ENCODE data around the gene MAP7D3.
"Not testable (repeated sequence)": the region's sequence is repeated elsewhere in the genome, so short reads cannot be mapped to it uniquely, and the experiment has no call there.

The MAP7D3 gene, protein sequence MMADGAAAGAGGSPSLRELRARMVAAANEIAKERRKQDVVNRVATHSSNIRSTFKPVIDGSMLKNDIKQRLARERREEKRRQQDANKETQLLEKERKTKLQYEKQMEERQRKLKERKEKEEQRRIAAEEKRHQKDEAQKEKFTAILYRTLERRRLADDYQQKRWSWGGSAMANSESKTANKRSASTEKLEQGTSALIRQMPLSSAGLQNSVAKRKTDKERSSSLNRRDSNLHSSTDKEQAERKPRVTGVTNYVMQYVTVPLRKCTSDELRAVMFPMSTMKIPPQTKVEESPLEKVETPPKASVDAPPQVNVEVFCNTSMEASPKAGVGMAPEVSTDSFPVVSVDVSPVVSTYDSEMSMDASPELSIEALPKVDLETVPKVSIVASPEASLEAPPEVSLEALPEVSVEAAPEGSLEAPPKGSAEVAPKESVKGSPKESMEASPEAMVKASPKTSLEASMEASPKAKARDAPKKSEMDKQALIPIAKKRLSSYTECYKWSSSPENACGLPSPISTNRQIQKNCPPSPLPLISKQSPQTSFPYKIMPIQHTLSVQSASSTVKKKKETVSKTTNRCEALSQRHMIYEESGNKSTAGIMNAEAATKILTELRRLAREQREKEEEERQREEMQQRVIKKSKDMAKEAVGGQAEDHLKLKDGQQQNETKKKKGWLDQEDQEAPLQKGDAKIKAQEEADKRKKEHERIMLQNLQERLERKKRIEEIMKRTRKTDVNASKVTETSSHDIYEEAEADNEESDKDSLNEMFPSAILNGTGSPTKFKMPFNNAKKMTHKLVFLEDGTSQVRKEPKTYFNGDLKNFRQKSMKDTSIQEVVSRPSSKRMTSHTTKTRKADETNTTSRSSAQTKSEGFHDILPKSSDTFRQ

DNA sequence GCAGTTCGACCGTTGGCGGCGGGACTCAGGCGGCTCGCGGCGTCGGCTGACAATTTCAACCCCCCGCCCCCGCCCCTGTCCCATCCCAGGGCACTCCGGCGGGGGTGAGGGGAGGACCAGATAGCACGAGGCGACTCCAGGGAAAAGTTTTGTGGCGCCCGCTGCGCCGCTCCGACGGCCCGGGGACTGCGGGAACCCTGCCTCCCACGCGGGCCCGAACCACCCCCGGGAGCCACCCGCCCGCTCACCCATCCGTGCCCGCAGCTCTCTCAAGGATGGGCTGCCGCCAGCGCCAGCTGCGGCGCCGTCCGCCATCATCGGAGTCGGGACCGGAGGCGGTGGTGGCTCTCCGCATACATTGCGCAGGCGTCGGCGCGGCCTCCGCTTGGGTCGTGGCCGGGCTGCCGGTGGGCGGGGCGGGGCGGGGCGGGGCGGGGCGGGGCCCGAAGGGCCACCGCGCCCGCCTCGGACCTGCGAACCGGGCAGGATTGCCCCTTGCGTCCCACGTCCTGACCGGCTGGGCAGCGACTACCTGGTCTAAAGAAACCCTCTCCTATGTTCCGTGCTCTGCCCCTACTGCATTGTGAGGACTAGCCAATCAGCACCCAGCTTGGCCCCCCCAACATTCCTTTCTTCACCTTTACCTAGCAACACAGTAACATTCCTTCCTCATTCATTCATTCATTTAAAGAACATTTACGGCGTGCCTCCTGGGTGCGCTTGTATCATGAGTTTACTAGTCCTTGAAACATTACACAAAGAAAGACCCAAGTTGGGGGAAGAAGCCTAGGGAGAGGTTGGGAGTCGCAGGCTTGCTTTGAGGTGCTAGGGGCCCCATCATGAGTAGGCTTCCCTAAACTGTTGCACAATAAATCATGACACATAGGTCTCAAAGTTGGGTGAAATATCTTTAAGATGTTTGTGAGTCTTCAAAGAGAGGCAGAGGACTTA lies at the start of gene MAP7D3:
Gene MAP7D3 (minus strand): TSS at position 360 of the 951 bp plus-strand sequence. CDS start 42 bp downstream, at position 318.
- DNase-seq: peak; percentile 67

DNA sequence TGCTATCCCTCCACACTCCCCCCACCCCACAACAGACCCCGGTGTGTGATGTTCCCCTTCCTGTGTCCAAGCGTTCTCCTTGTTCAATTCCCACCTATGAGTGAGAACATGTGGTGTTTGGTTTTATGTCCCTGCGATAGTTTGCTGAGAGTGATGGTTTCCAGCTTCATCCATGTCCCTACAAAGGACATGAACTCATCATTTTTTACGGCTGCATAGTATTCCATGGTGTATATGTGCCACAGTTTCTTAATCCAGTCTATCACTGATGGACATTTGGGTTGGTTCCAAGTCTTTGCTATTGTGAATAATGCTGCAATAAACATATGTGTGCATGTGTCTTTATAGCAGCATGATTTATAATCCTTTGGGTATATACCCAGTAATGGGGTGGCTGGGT lies 49.5 kb upstream of the MAP7D3 start, which contains the start of gene ADGRG4:
Gene ADGRG4 (plus strand): TSS at position 243 of the 400 bp plus-strand sequence. CDS start 7,815 bp downstream, outside the sequence.
- DNase-seq: not testable (repeated sequence)

DNA sequence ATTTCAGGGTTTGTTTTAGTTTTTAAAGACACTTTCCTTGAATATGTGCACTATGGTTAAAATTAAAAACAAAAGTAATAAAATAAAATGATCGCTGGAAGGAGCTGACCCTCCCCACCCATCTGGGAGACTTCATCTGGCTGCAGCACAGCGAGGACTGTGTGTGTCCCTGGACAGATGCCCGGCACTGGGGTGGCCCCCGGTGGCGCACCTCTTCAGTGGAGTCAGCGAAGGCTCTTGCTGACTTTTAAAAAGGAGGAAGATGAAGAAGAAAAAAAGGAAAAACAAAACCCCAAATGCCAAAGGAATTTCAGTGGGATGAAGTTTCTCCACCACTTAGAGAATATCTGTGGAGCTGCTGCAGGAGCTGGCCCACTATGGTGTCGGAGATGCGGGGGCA lies 44.2 kb upstream of the MAP7D3 start:
- DNase-seq: no peak

DNA sequence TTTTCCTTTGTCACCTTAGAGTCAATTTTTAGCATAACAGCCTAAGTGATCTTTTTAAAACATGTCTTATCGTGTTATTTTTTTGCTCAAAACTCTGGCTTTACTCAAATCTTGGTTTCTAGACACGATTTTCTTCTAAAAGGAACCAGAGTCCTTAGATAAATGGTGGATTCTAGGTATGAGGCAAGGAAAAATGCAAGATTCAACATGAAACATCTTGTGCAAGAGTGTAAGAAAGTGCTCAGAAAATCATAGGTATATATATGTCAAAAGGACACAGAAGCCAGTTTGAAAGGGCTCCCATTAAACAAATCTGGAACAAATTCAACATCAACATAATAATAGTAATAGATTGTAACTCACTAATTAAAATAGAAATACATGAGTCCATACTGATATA lies 41.5 kb upstream of the MAP7D3 start:
- no peak for DNase-seq

DNA sequence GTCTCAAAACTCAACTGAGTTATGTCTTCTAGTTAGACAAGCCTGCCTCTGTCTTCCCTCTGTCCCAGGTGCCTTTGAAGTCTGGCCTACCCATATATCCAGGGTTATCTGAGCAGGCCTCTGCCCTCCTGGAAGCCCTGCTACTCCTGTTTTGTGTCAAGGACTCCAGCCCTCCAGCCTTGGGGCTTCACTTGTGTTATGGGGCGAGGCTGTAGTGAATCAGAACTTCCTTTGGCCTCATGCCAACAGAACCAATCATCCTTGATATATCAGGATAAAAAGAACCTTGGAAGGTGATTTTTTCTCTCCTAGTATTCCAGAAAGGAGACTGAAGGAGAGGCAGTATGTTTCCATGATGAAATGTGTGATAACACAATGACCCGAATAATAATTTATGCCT lies 40.6 kb upstream of the MAP7D3 start:
- DNase-seq: no peak

DNA sequence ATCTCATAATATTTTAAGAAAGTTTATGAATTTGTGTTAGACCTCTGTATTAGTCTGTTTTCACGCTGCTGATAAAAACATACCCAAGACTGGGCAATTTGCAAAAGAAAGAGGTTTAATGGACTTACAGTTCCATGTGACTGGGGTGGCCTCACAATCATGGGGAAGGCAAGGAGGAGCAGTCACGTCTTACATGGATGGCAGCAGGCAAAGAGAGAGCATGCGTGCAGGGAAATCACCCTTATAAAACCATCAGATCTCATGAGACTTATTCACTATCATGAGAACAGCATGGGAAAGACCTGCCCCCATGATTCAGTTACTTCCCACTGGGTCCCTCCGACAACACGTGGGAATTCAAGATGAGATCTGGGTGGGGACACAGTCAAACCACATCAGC lies 35.2 kb upstream of the MAP7D3 start:
- not testable (repeated sequence) for DNase-seq

DNA sequence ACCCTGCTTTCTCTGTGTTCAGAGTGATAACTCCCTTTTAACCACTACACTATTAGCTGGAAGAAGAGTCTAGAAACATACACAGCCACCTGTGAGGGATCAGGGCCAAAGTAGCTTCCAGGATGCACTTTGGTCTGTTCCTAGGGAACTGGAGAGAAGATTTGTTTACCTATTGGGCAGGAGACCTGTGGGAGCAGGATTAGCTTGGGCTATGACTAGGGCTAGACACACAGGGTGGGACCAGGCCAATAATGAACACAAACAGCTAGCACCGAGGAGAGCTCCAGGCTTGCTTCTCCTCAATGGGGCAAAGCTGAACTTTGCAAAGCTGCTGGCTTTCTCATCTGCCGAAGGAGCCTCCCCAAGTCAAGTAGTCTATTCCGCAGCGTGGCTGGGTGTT lies 24.4 kb upstream of the MAP7D3 start:
- DNase-seq: no peak

DNA sequence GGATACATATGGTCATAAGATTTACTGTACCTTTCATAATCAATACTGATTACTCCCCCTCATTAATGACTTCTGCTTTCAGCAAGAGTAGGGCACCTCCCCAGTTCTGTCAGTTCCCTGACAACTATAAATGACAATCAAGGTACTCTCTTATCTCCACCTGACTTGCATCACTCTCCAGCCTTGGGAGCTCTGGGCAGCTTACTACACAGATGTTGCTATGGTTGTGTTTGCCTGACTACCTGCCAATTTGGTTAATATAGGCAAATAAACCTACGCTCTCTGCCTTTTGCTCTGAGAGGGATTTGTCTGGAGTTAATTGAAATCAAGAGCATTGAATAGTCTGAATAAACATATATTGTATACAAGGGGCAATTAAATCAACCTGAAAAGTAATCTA lies 22.8 kb upstream of the MAP7D3 start:
- DNase-seq: no peak

DNA sequence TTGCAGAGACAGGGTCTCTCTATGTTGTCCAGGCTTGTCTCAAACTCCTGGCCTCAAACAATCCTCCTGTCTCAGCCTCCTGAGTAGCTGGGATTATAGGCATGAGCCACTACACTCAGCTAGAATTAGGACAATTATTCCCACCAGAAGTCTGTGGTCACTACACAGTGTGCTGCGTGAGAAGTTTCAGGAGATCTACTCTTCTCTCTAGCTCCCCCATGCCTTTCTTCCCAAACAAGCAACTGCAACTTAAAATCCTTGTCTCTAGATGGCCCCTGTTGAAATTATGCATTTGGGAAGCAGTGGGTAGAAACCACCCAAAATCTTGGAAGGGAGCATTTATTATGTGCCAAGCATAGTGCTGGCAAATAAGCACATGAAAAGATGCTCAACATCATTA lies 21.1 kb upstream of the MAP7D3 start:
- DNase-seq: no peak

DNA sequence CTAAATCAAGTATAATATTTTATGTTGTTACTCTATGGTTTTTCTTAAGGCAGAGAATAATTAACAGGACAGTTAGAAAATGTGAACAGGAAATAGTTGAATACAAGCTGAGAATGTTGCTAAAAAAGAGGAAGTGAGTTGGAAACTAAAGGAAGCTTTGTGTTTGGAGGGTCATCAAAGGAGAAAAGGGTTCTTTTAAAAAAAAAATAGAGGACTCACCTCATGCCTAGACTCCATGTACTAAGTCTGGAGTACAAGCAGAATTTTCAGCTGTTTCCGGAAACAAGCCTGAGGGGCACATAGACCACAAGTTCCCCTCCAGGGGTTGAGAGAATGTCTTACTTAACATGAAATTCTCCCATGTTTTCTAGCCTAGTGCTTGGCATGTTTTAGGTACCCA lies 20.1 kb upstream of the MAP7D3 start:
- no peak for DNase-seq

DNA sequence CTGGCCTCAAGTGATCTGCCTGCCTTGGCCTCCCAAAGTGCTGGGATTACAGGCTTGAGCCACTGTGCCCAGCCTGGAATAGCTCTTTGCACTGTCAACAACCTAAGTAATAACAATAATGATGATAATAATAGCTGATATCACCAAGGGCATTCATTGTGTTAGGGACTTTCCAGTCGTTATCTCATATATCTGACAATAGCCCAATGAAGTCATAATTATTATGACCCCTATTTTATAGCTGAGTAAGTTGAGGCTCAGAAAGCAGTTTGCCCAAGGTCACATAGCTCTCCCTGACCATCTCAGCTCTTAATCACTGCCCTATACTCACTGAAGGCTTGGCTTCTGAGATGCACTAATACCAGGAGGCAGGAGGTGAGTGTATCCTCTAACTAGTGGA lies 18.7 kb upstream of the MAP7D3 start:
- DNase-seq: no peak

DNA sequence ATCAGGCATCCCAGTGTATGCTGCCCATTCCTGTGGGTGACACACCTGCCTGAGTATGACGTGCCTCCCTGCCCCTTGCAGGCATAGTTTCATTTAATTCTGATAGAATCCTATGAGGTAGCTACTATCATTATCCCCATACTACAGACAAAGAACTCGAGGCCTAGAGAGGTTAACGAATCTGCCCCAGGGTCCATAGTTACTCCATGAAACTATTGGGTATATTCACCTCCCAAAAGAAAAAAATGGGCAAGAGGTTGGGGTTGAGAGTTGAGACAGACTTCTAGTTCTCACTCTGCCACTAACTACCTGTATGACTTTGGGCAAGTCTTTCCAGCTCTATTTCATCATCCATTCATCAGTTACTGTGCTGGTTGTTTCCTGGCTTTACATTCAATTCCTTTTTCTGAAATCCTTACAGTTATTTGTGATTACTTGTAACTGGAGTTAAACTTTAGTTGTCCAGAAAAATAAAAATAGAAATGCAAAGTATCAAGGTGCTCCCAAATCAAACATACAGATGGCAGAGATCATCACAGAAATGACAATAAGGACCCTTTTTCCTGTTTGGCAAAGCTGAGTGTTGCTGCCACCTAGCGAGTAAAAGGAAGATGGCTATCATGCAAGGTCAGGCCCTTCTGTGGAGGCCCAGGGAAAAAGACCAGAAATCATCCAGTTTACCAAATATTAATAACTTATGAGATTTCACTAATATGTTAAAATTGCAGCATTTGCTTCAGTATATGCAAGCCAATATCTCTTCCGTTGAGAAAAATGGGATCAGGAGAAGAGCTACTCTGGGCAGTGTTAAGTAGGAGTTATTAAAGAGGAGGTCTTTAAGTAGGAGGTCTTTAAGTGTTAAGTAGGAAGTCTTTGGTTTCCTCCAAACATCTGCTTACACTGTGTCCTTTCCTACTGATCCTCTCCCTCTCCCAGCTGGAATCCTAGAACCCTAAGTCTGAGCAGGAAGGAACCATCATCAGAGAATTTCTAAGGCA lies 17.1 kb upstream of the MAP7D3 start:
- peak; percentile 25 for DNase-seq

DNA sequence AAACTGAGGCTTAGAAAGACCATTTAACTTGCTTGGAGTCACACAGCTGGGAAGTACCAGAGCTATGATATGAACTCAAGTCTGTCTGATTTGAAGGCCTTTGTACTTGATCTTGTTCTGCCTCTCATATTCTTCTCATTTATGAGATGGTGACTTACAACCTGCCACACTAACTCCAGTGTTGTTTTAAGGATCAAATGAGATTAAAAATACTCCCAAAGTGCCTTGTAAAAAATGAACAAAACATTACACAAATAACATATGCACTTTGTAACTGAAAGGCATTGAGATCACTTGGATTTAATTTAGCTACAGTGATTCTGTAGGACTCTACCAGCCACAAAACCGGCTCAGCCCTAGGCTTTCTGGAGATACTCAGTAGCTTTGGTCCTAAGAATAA lies 15.6 kb upstream of the MAP7D3 start:
- no peak for DNase-seq

DNA sequence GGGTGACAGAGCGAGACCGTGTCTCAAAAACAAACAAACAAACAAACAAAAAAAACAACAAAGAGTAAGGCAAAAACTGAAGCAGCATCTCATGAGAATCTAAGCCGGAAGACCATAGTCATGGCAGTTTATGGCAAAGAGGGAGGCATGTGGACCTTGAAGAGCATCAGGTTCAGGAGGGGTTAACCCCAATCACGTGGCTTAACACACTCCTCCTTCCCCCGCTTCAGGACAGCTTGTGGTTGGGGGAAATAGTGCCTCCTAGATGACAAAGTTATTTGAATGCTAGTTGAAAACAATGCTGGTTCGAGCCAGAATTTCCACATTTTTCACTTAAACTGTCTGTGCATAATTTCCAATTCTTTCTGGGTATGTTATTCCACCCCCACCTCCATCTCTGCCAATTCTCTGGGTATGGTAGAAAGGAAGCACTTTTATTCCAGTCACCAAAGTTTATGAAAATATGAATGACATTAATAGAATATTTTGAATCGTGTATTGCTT lies 11.7 kb upstream of the MAP7D3 start:
- no peak for DNase-seq

DNA sequence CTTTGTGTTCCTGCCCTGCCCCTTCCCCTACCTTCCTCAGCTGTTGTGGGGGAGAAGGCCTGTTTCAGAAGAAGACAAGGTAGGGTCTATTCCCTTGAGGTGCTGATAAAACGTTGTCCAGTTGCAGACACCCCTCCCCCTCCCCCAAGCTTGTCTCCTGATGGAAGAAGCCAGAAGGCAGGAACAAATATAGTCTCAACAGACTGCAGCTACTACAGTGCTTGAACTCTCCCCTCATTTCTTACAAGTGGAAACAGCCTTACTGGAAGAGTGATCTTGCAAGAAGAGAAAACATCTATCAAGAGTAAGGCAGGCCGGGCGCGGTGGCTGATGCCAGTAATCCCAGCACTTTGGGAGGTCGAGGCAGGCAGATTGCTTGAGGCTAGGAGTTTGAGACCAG lies 11.0 kb upstream of the MAP7D3 start:
- DNase-seq: no peak

DNA sequence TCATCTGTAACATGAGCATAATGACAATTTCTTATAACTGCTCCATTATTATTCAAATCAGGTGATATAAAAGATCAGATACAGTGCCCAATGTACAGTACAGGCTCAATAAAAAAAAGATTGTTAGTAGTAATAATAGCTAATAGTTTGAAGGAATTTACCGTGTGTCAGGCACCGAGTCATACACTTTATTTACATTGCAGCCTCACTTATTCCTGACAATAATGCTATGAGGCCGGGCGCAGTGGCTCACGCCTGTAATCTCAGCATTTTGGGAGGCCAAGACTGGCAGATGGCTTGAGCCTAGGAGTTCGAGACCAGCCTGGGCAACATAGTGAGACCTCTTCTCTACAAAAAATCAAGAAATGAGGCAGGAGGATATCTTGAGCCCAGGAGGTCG lies 10.1 kb upstream of the MAP7D3 start:
- DNase-seq: no peak

DNA sequence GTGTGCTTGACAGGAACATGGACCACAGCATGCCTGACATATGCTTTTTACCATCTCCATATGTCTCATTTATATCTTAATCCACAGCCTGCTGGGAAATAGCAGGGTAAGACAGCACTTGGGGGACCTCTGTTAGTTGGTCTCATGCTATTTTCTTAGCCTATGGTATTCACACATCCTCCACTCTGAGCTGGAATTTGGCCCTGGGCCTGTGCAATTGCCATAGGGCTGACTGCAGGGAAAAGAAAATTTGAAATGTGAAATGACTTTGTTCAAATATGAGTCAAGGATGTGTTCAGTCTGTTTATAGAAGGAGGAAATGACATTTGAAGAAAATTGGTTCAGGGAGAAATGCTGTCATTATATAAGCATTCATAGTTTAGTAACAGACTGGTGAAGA lies 9.6 kb upstream of the MAP7D3 start:
- no peak for DNase-seq

DNA sequence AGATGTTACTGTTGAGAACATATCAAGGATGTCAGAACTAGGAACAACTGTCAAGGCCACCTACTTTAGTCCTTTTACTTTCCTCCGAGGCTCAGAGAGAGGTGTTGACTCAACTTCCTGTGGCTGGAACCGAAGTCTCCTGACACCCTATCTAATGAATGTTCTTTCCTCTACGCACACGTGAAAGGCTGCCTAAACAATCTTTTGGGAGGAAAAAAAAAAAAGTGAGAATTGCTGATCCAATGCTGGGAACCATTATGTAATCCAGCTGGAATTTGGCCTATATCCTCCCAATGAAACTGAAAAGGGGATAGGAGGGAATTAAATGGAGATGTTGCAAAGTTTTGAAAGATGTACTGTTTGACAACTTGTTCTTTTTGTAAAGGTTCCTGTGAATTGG lies 8.3 kb upstream of the MAP7D3 start:
- no peak for DNase-seq

DNA sequence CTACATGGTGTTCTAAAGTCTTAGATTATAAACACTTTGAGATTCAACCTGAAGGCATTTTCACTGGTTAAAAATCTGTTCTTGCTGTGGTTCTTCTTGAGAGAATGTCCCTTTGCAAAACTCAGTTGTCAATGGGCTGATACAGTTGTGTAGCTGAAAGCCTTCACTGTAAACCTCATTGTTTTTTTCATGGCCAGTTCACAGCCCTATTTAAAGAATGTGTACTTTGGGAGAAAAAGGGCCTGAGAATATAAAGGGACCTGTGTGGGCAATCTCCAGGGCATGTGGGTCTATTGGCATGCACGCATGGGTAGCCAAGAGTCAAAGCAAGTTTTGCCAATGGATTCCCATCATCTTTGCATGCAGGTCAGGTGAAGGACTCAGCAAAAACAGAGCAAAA lies 7.8 kb upstream of the MAP7D3 start:
- DNase-seq: no peak

DNA sequence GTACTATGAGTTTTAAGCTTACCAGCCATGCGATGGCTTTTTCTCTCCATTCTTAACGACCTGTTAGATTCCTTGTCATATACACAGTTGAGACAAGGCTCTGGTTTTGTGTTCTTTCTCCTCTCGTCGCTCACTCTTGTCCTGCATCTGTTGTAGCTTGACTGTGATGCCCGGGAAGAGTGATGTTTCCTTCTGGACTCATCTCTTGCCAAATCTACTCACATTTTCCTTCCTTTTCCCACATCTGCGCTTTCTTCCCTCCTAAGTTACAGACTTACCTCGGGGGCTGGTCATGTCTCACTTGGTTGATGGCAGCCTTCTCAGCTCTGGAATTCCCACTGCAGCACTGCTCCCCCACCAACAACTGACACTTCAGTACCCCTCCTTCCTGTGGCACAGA lies 4.8 kb upstream of the MAP7D3 start:
- no peak for DNase-seq

DNA sequence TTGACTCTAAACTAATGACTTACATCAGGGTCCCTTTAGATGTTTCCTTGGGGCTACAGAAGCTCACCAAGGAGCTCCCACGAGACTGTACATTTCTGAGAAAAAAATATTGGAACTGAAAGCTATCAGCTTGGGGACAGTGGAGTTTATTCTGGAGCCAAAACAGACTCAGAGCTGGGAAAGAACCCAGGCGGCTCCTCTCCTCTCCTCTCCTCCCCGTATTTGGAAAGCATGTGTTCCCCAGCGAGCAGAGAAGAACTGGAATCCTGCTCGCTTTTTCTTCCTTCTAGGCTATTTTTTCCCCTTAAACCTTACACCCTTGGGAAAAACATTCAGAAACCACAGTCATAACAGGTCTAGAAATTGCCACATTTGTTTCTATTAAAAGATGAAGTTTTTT lies 4.3 kb upstream of the MAP7D3 start:
- DNase-seq: no peak

Data from retina (tissue), 1 donor.